HUES6 (cell line): ENCODE data around the gene NEBL.

Source experiments
- H3K27ac ChIP-seq: 2 replicates; pipeline ENCODE4 v1.7.0; 2013; ENCODE audit warnings: low read depth, mild to moderate bottlenecking, low read length, inconsistent platforms
- H3K27me3 ChIP-seq: 2 replicates; pipeline ENCODE4 v1.6.1; 2013; ENCODE audit warnings: low read length; ENCODE audit not compliant: control insufficient read depth, insufficient read depth
- H3K36me3 ChIP-seq: 2 replicates; pipeline ENCODE4 v1.6.1; 2013; ENCODE audit warnings: low read length; ENCODE audit not compliant: control insufficient read depth, insufficient read depth
- H3K4me1 ChIP-seq: 2 replicates; pipeline ENCODE4 v1.6.1; 2013; ENCODE audit warnings: low read length; ENCODE audit not compliant: control insufficient read depth, insufficient read depth
- H3K4me3 ChIP-seq: 2 replicates; pipeline ENCODE4 v1.5.1; 2013; ENCODE audit warnings: low read depth, low read length
- H3K9ac ChIP-seq: one replicate; pipeline ENCODE4 v1.6.1; 2013; ENCODE audit warnings: mild to moderate bottlenecking, low read length
- H3K9me3 ChIP-seq: 2 replicates; pipeline ENCODE4 v1.6.1; 2013; ENCODE audit warnings: low read depth, low read length; ENCODE audit not compliant: control insufficient read depth, insufficient read depth

NEBL gene

GRCh38 chr10:20785174-20785573, 111.9 kb downstream of the NEBL start:
- Histone ChIP-seq H3K27me3 (no peaks in the 10 kb centered on the region), H3K4me1 (no peaks in the 10 kb centered on the region), H3K4me3 (no peak overlapping the region), H3K9me3 (no peaks in the 10 kb centered on the region), H3K9ac (no peak overlapping the region), H3K36me3 (no peaks in the 10 kb centered on the region), H3K27ac (no peak overlapping the region)

- Histone ChIP-seq H3K9ac (no peak overlapping the region), H3K4me3 (no peak overlapping the region), H3K27ac (no peak overlapping the region), H3K36me3 (no peaks in the 10 kb centered on the region), H3K27me3 (no peaks in the 10 kb centered on the region), H3K4me1 (no peaks in the 10 kb centered on the region), H3K9me3 (no peaks in the 10 kb centered on the region)
These were observed 118.9 kb downstream of the NEBL start for GRCh38 chr10:20778008-20778757.

GRCh38 chr10:20776384-20777118, 120.6 kb downstream of the NEBL start:
- Histone ChIP-seq H3K27me3 (no peaks in the 10 kb centered on the region), H3K9me3 (no peaks in the 10 kb centered on the region)

GRCh38 chr10:20771051-20771450, 126.1 kb downstream of the NEBL start:
- H3K27ac ChIP-seq: no peak overlapping the region
- H3K36me3 ChIP-seq: no peaks in the 10 kb centered on the region
- no peaks in the 10 kb centered on the region for H3K4me1 ChIP-seq
- no peaks in the 10 kb centered on the region for H3K9me3 ChIP-seq
- no peaks in the 10 kb centered on the region for H3K27me3 ChIP-seq
- no peak overlapping the region for H3K4me3 ChIP-seq
- no peak overlapping the region for H3K9ac ChIP-seq

More at GRCh38 chr10:20776384-20777118, 120.6 kb downstream of the NEBL start:
- Histone ChIP-seq H3K9ac (no peak overlapping the region), H3K4me1 (no peaks in the 10 kb centered on the region), H3K36me3 (no peaks in the 10 kb centered on the region), H3K27ac (no peak overlapping the region), H3K4me3 (no peak overlapping the region)

GRCh38 chr10:20769481-20769880, 127.6 kb downstream of the NEBL start:
- H3K27ac ChIP-seq: no peak overlapping the region
- H3K4me3 ChIP-seq: no peak overlapping the region
- no peaks in the 10 kb centered on the region for H3K4me1 ChIP-seq
- no peaks in the 10 kb centered on the region for H3K36me3 ChIP-seq
- no peaks in the 10 kb centered on the region for H3K9me3 ChIP-seq
- no peaks in the 10 kb centered on the region for H3K27me3 ChIP-seq
- no peak overlapping the region for H3K9ac ChIP-seq

- Histone ChIP-seq H3K36me3 (no peaks in the 10 kb centered on the region), H3K9me3 (no peaks in the 10 kb centered on the region), H3K4me3 (no peak overlapping the region), H3K4me1 (no peaks in the 10 kb centered on the region), H3K27ac (no peak overlapping the region), H3K9ac (no peak overlapping the region), H3K27me3 (no peaks in the 10 kb centered on the region)
These were observed 128.3 kb downstream of the NEBL start for GRCh38 chr10:20768843-20769242.

- Histone ChIP-seq H3K9ac (no peak overlapping the region), H3K27me3 (no peaks in the 10 kb centered on the region), H3K4me3 (no peak overlapping the region), H3K27ac (no peak overlapping the region), H3K36me3 (no peaks in the 10 kb centered on the region), H3K4me1 (no peaks in the 10 kb centered on the region), H3K9me3 (no peaks in the 10 kb centered on the region)
These were observed 130.1 kb downstream of the NEBL start for GRCh38 chr10:20767028-20767427.

- no peaks in the 10 kb centered on the region for H3K9me3 ChIP-seq
- H3K36me3 ChIP-seq: no peaks in the 10 kb centered on the region
- H3K9ac ChIP-seq: no peak overlapping the region
- H3K27me3 ChIP-seq: no peaks in the 10 kb centered on the region
- no peaks in the 10 kb centered on the region; the same call in 1 of the 2 replicates for H3K4me1 ChIP-seq
- no peak overlapping the region for H3K27ac ChIP-seq
- no peak overlapping the region for H3K4me3 ChIP-seq
These were observed 132.0 kb downstream of the NEBL start for GRCh38 chr10:20765066-20765465.

- Histone ChIP-seq H3K9ac (no peak overlapping the region), H3K27me3 (no peaks in the 10 kb centered on the region), H3K36me3 (no peaks in the 10 kb centered on the region), H3K4me3 (no peak overlapping the region), H3K9me3 (no peaks in the 10 kb centered on the region), H3K4me1 (no peaks in the 10 kb centered on the region; the same call in 1 of the 2 replicates), H3K27ac (no peak overlapping the region)
These were observed 136.7 kb downstream of the NEBL start for GRCh38 chr10:20760460-20760859.

- Histone ChIP-seq H3K27me3 (no peaks in the 10 kb centered on the region), H3K4me1 (no peaks in the 10 kb centered on the region), H3K9ac (no peak overlapping the region), H3K27ac (no peak overlapping the region), H3K4me3 (no peak overlapping the region), H3K36me3 (no peaks in the 10 kb centered on the region), H3K9me3 (peaks cover 13% of the 10 kb centered on the region; the same call in 1 of the 2 replicates)
These were observed 148.6 kb downstream of the NEBL start for GRCh38 chr10:20748551-20748950.

GRCh38 chr10:20747782-20748181, 149.3 kb downstream of the NEBL start:
- no peaks in the 10 kb centered on the region for H3K27me3 ChIP-seq
- no peak overlapping the region for H3K4me3 ChIP-seq
- H3K4me1 ChIP-seq: no peaks in the 10 kb centered on the region
- no peak overlapping the region for H3K27ac ChIP-seq
- no peak overlapping the region for H3K9ac ChIP-seq
- H3K9me3 ChIP-seq: peaks cover 13% of the 10 kb centered on the region; the same call in 1 of the 2 replicates
- H3K36me3 ChIP-seq: no peaks in the 10 kb centered on the region
